Skin epidermis (tissue), 12 donors: ENCODE measurements around the gene NKAIN1.
A peak's percentile ranks its signal among the peaks of the same experiment; 100 is the strongest.
"Not testable (repeated sequence)": the region's sequence is repeated elsewhere in the genome, so short reads cannot be mapped to it uniquely, and the experiment has no call there.

Source experiments
- H3K27ac ChIP-seq, 21 experiments: fragments of 200-600 bp; sonication (generic) in 11 of 21; one replicate each; pipeline ENCODE4 v1.5.0; 2020; ENCODE audit warnings: mild to moderate bottlenecking in 3 of 21, inconsistent platforms in 2 of 21, moderate library complexity in 2 of 21
- H3K4me3 ChIP-seq, 7 experiments: fragments of 200-600 bp; sonication (generic) in 2 of 7; one replicate each; pipeline ENCODE4 v1.5.0; 2020; ENCODE audit warnings: inconsistent platforms in 2 of 7, mild to moderate bottlenecking in 2 of 7, moderate library complexity in 1 of 7

Gene NKAIN1

GRCh38 chr1:31239653-31240241 lies at the start of gene NKAIN1:
Gene NKAIN1 (minus strand): TSS chr1:31239887. CDS start chr1:31239547, 340 bp downstream.
- Histone ChIP-seq H3K4me3 (peak within 1 kb of the TSS in 4 of 7 experiments; percentile 12 to 30 (median 20)), H3K27ac (no peak within 1 kb of the TSS)

DNA sequence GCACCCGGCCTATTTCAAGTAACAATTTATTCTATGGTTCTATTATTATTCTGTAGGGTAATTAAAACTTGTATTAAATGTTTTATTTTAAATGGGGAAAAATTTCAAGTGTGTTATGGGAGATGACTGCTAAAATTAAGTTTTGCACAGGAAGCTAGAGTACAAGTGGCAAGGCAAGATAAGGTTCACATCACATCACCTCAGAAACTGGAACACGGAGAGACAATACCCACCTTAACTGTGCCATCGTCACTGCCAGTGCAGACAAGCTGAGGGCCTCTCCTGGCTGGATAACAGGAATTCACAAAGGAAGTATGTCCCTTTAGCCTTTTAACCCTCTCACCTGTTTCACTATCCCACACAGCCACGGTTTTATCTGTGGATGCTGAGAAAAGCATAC lies 49.3 kb upstream of the NKAIN1 start:
- H3K27ac ChIP-seq: no peak overlapping the region

GRCh38 chr1:31287791-31288190 lies 48.1 kb upstream of the NKAIN1 start:
- not testable (repeated sequence) for H3K4me3 ChIP-seq

More for the DNA sequence above, 49.3 kb upstream of the NKAIN1 start:
- no peak overlapping the region for H3K4me3 ChIP-seq

DNA sequence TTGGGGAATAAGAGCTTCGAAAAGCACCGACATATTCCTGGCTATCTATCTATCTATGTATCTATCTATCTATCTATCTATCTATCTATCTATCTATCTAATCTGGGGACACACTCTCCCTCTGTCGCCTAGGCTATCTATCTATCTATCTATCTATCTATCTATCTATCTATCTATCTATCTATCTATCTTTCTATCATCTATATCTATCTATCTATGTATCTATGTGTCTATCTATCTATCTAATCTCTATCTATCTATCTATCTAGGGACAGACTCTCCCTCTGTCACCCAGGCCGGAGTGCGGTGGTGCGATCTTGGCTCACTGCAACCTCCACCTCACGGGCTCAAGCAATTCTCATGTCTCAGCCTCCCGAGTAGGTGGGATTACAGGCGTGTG lies 42.7 kb upstream of the NKAIN1 start:
- not testable (repeated sequence) for H3K27ac ChIP-seq, H3K4me3 ChIP-seq

More at GRCh38 chr1:31287791-31288190, 48.1 kb upstream of the NKAIN1 start:
- not testable (repeated sequence) for H3K27ac ChIP-seq

DNA sequence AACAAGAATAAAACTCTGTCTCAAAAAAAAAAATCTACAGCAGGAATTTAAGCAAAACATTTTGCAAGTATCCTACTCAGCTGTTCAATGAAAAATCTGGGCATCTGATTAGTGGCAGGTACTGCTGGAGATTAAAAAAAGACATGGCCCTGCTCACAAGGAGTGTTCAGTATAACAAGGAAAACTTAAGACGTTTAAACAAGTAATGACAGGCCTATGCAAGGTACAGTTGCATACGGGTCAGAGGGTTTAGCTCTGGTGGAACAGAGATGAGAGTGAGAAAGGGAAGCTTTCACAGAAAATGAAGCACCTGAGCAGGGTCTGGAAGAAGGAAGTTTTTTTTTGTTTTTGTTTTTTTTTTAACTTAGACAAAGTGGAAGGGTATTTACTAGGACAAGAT lies 33.9 kb upstream of the NKAIN1 start:
- Histone ChIP-seq H3K27ac (no peak overlapping the region), H3K4me3 (no peak overlapping the region)

DNA sequence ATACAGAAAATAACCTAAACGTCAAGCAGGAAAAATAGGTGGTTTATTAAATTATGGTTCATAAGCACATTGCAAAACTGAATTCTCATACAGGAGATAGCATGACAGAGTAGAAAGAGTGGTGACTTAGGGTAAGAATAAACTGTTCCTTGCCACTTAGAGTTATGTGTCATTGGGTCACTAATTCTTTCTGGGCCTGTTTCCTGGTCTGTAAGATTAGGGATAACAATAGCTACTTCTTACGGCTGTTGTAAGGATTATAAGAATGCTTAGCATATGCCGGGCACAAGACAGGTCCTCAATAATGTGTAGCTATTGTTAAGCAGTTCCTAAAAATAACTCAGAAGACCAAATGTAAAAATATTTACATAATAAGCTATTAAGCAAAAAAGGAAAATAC lies 32.7 kb upstream of the NKAIN1 start:
- no peak overlapping the region for H3K4me3 ChIP-seq
- H3K27ac ChIP-seq: no peak overlapping the region

- H3K4me3 ChIP-seq: no peak overlapping the region
- no peak overlapping the region for H3K27ac ChIP-seq
Measured at GRCh38 chr1:31266547-31266946, 26.9 kb upstream of the NKAIN1 start.

DNA sequence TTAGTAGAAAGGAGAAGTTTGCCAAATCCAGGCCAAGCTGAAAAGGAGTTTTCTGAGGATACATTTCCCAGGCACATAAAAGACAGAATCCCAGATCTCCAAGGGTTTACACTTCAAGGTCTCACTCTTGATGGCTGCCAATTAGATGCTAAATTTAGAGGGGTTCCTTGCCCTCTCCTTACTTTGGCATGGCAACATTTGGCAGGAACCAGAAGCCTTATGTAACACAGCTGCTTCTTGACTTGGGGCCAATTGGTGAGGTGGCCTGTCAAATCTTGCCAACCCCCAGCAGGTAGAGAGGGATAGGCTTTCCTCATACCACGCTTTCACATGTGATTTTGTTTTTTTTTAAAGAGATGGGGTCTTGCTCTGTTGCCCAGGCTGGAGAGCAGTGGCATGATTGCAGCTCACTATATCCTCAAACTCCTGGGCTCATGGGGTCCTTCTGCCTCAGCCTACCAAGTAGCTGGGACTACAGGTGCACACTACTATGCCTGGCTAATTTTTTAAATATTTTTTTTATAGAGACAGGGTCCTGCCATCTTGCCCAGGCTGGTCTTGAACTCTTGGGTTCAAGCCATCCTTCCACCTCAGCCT lies 25.2 kb upstream of the NKAIN1 start:
- no peak overlapping the region for H3K27ac ChIP-seq
- no peak overlapping the region for H3K4me3 ChIP-seq

DNA sequence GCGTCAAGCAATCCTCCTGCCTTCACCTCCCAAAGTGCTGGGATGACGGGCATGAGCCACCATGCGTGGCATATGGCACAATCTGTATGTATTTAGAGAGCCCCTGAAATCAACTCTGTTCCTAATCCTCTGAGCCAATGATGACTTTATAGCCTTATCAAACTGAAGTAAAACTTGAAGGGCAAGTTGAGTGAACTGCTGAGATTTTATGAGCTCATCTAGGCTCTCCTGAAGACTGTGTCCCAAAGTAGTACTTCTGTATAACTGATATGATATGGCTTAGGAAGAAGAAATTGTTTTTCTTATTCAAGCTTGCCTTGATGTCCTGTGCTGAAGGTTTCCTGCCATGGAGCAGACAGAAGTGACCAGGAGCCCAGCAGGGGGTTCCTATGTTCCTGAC lies 23.7 kb upstream of the NKAIN1 start:
- no peak overlapping the region for H3K27ac ChIP-seq
- no peak overlapping the region for H3K4me3 ChIP-seq

DNA sequence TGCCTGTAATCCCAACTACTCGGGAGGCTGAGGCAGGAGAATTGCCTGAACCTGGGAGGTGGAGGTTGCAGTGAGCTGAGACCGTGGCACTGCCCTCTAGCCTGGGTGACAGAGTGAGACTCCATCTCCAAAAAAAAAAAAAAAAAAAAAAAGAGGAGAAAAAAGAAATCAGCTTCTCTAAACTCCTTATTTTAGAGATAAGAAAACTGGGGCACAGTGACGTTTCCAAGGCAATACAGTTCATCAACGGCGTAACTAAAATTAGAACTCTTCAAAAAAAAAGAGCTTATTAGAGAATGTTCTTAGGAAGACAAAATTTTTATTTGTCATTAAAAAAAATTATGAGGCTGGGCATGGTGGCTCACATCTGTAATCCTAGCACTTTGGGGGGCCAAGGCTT lies 22.7 kb upstream of the NKAIN1 start:
- H3K4me3 ChIP-seq, H3K27ac ChIP-seq: not testable (repeated sequence)

DNA sequence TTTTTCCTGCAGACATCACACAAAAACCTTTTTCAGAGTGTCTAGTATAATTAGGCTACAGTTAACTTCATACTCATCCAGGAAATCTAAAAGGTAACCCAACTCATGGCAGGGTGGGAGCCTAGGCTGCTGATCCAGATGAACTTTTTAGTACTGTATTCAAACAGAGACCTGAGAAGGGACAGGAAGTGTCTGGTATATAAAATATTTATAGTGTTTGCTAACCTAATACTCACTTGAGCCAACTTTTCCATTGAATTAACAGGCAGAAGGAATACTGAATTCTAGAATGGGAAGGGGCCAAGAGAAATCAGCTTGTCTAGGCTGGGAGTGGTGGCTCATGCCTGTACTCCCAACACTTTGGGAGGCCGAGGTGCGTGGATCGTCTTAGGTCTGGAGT lies 22.2 kb upstream of the NKAIN1 start:
- H3K4me3 ChIP-seq: no peak overlapping the region
- H3K27ac ChIP-seq: no peak overlapping the region

DNA sequence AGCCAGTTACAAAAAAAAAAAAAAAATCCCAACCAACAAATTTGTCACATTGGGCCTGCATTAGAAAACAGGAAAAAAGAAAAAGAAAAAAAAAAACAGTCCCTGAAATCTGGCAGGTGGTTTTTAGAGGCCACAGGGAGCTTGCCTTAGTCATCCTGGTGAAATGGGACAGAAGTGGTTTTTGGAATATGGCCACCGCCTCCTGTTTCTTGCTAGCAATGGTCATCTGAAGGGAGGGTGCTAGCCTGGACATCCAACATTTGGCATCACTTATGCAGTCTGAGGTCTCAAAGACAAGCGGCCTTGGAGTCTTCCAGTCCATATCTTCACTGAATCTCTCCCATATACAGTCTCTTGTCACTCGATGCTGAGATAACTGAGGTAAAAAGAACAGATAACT lies 20.1 kb upstream of the NKAIN1 start:
- no peak overlapping the region for H3K27ac ChIP-seq
- H3K4me3 ChIP-seq: no peak overlapping the region

GRCh38 chr1:31258581-31258980 lies 18.9 kb upstream of the NKAIN1 start:
- Histone ChIP-seq H3K4me3 (no peak overlapping the region), H3K27ac (no peak overlapping the region)

GRCh38 chr1:31257213-31257612 lies 17.5 kb upstream of the NKAIN1 start:
- no peak overlapping the region for H3K27ac ChIP-seq
- H3K4me3 ChIP-seq: no peak overlapping the region

- no peak overlapping the region for H3K27ac ChIP-seq
- H3K4me3 ChIP-seq: no peak overlapping the region
Measured at GRCh38 chr1:31249854-31250253, 10.2 kb upstream of the NKAIN1 start.

DNA sequence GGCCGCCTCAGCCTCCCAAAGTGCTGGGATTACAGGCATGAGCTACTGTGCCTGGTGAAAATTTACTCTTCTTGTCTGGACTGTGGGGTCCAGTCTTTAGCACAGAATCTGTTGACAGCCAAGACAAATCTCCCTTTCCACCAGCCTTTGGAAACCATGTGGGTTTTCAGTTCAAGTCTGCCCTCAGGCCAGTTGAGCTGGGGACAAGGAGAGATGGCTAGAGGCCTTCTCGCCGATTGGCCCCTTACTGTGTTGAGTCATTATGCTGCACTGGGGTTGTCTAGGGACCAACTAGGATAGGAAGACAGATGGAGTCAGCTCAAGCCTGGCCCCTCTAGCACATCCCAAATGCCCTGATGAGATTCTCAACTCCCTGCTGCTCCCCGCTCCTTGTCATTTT lies 8.6 kb upstream of the NKAIN1 start:
- H3K4me3 ChIP-seq: no peak overlapping the region

GRCh38 chr1:31244326-31244725 lies 4.6 kb upstream of the NKAIN1 start:
- Histone ChIP-seq H3K27ac (no peak overlapping the region), H3K4me3 (no peak overlapping the region)

More for the DNA sequence above, 8.6 kb upstream of the NKAIN1 start:
- no peak overlapping the region for H3K27ac ChIP-seq

DNA sequence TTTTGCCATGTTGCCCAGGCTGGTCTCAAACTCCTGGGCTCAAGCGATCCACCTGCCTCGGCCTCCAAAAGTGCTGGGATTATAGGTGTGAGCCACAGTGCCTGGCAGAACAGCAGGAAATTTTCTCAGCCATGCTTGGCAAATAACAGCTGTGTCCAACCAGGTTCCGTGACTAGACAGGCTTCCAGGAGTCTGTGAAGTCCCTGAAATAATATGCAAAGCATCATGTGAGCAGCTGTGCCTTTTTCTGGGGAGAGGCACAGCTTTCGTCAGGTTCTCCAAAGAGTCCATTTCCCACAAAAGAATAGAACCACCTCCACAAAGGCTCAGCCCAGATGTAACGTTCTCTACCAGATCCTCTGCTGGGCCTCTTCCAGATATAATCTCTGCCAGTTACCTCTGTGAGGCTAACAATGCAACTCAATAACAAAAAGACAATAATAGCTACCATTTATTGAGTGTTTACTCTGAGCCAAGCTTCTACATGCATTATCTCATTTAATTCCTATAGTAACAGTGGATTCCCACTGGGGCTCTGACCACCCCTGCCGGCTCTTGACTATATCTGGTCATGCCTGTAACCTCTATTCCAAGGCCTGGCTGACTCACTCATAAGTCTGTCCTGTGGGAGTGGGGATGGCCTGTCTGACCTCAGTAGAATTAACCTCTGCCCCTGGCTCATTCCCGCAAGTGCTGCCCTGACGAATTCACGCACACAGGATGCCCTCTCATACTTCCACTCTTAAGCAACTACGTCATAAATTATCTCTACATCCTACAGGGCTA lies 4.0 kb upstream of the NKAIN1 start:
- Histone ChIP-seq H3K4me3 (no peak overlapping the region), H3K27ac (no peak overlapping the region)

GRCh38 chr1:31241321-31241720 lies 1.6 kb upstream of the NKAIN1 start:
- no peak overlapping the region for H3K4me3 ChIP-seq
- H3K27ac ChIP-seq: no peak overlapping the region

DNA sequence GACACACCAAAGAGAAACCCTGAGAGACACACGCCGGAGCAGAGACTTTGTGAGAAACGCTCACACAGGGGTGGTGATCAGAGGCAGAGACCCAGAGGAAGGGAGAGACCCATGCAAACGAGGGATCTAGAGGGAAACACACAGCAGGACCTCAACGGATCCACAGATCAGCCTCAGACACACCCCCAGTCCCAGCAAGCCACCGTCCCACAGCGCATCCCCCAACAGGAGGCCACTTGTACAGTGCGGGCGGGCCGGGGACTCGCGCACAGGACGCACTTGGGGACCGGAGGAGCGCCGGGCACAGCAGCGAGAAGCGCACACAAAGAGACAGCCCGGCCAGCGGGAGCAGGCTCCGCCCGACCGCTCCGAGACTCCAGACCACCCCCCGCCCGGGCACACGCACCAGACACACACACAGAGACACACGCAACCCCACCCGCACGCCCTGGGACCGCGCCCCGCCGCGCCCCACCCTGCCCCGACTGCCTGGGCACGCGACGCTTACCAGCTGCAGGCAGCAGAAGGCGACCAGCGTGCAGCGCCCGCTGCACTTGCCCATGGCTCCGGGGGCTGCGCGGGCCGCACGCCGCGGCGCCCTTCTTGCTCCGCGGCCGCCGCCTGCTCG lies 587 bp downstream of the NKAIN1 start:
- Histone ChIP-seq H3K4me3 (peak overlapping the region in 3 of 7 experiments; percentile 14 to 30 (median 27)), H3K27ac (no peak overlapping the region)

- no peak overlapping the region for H3K4me3 ChIP-seq
- H3K27ac ChIP-seq: no peak overlapping the region
Measured at GRCh38 chr1:31238612-31238985, 1.1 kb downstream of the NKAIN1 start.
